ENCODE measurements around the gene PARD6G.
"Not testable (repeated sequence)": the region's sequence is repeated elsewhere in the genome, so short reads cannot be mapped to it uniquely, and the experiment has no call there.

PARD6G gene

DNA sequence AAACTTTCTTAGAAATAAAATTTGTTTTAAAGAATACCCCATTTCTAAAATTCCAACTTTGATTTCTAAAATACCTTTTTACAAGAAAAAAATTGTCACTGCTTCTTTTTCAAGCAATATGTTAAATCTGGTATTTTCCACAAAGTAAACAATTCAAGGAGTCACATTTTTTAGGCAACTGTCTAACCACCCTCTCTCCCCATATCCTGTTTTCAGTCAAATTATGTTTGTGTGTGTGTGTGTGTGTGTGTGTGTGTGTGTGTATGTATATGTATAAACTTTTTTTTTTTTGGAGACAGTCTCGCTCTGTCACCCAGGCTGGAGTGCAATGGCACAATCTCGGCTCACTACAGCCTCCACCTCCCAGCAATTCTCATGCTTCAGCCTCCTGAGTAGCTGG is 79.0 kb downstream of the PARD6G start:
- DNase-seq, result no peak

DNA sequence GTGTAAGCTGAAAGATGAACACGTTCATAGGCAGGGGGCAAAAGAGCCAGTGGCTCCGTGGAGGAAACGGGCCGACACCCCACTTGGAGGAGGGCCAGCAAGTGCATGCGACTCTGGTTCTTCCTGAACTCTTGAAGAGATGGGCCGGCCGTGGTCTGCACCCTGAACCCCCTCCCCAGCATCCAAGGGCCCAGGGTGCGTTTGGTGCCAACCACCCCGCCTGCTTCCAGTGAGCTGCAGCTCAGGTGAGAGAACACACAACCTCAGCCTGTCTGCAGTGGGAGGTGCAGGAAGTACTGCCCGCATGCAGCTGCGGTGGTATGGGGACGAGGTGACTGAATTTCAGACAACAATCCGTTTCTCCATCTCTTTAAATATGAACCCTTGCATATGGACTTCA is 79.4 kb downstream of the PARD6G start:
- no peak for DNase-seq

DNA sequence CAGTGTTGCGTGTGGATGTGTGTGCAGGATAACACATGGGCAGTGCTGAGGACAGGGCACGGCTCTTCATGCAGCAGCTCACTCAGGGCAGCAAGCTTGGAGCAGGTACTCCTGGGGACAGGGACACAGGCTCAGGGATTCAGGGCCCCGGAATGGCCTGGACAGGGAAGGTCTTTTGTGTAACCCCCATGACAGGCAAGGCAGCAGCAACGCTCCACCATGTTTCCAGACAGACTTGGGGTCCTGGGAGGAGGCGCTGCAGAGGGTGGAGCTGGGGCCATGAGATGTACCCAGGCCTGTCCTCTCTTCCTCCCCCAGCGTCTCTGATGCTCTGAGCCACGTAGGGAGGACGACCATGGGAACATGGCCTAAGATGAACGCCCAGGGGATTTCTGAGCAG is 80.0 kb downstream of the PARD6G start:
- DNase-seq, result no peak

DNA sequence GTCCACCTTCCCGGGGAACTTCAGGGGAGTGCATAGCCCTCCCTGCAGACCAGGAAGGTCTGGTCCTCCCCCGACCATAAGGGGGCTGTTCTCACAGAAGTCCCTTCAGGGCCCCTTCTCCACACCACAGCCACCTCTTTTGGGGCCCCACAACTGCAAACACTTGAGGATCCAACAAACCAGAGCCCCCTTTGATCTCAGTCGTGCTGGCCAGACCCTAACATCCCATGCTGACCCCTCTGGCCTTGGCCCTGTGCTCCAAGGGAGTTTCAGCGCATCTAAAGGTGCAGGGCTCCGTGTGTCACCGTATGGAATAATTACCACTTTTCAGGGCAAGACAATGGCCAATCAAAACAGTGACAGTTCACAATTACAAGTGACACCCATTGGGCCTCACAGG is 80.6 kb downstream of the PARD6G start:
- no peak for DNase-seq

DNA sequence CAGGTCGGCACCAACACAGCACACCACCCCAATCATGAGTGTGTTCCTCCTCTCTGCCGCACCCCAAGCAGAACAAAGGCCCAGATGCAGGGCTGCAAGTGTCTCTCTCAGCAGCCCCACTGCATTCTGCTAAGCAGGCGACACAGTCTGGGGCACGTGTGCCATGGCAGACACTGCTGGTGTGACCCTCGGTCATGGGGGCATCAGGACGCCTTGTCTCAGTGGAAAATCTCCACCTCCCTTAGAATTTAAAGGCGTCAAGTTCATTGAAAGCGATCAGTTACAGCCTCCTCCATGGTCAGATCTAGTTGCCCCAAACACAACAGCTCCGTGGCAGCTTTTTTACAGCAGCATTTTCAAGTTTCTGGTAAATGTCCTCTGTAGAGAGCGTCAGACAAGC is 81.1 kb downstream of the PARD6G start:
- DNase-seq, result no peak

DNA sequence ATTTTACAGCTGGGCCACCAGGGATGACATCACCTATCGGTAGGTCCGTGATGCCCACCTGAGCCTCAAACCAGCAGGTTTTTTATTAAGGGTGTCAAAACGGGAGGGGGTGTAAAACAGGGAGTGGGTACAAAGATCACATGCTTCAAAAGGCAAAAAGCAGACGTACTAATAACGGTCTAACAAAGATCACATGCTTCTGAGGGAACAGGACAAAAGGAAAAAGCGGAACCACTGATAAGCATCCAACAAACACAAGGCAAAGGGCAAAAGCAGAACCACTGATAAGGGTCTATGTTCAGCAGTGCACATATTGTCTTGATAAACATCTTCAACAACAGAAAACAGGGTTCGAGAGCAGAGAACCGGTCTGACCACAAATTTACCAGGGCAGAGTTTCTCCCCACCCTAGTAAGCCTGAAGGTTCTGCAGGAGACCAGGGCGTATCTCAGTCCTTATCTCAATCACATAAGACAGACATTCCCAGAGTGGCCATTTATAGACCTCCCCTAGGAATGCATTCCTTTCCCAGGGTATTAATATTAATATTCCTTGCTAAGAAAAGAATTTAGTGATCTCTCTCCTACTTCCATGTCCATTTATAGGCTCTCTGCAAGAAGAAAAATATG is 82.5 kb downstream of the PARD6G start:
- not testable (repeated sequence) for DNase-seq

- no peak for DNase-seq
Observed at GRCh38 chr18:80163183-80163582, 84.1 kb downstream of the PARD6G start.

- no peak for DNase-seq
Observed at GRCh38 chr18:80161781-80162417, 85.4 kb downstream of the PARD6G start.

GRCh38 chr18:80159713-80160636 is 87.3 kb downstream of the PARD6G start:
- DNase-seq, result peak; percentile 67

- peak; percentile 52 for DNase-seq
Observed at GRCh38 chr18:80158365-80158764, 88.9 kb downstream of the PARD6G start.

DNA sequence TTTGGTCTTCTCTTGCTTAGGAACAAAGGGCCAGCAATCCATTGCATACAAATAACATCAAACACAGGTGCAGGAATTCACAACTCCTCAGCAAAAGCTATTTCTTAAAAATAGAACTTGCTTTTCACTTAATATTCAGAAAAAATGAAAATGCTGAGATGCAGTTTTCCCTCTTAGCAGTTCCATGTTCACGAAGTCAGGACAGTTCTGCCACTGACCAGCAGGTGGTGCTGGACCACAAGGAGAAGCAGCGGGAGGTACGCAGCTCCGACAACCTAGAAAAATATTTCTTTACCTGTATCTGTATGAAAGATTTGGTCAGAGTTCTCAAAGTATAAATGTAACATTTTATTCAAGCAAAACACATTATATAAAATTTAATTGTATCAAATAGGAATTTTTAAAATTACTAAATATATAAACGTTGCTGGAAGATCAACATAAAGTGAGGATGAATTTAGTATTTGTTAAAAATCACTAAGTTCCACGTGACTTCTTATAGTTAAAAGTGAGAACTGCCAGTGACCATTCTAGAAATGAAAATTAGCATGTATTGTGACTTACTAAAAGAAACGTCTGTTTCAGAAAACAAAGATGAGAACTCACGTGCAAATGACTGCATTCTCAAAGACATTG is 89.5 kb downstream of the PARD6G start:
- peak; percentile 88 for DNase-seq

- no peak for DNase-seq
Observed at GRCh38 chr18:80154293-80154692, 93.0 kb downstream of the PARD6G start.

GRCh38 chr18:80149667-80150066 is 97.6 kb downstream of the PARD6G start:
- DNase-seq, result no peak

DNA sequence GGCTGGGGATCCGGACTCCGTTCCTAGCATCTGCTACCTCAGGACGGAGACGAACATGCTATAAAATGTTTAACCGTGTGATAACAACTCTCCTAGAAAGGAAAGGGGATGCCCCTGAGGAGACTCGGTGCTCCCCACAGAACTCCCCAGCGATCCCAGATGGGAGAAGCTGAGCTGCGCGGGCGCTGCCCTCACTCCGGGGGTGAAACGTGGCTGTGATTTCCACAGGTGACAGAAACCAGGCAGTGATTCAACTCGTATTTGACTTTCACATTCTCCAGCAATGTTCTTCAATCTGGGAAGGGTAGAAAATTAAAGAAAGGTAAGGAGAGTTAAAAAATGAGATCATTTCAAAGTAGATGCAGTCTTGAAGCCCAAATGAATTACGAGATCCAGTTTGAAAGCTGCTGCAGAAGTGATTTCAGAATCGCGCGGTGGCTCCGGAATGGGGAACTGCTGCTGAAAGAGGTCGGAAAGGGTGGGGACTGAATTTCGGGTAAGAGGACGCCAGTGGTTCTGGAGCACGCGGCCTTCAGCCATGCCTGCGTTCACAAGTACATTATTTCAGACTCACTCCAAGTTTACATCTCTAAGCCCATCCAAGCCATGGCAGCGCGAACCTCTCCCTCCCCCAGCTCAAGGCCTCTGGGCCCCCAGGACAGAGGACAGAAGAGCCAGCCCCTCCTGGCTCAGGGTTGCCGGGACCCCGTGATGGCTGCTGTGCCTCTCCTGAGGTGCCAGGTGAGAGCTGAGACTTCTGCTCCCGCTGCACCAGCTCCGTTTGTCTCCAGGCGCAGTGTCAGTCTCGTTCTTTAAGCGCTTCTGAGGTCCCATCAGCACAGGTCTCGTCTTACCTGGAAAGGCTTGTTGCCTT is 98.8 kb downstream of the PARD6G start:
- DNase-seq, result no peak

- peak; percentile 87 for DNase-seq
Observed at GRCh38 chr18:80147418-80148325, 99.6 kb downstream of the PARD6G start.

GRCh38 chr18:80147037-80147417 is 100.3 kb downstream of the PARD6G start:
- DNase-seq, result no peak

DNA sequence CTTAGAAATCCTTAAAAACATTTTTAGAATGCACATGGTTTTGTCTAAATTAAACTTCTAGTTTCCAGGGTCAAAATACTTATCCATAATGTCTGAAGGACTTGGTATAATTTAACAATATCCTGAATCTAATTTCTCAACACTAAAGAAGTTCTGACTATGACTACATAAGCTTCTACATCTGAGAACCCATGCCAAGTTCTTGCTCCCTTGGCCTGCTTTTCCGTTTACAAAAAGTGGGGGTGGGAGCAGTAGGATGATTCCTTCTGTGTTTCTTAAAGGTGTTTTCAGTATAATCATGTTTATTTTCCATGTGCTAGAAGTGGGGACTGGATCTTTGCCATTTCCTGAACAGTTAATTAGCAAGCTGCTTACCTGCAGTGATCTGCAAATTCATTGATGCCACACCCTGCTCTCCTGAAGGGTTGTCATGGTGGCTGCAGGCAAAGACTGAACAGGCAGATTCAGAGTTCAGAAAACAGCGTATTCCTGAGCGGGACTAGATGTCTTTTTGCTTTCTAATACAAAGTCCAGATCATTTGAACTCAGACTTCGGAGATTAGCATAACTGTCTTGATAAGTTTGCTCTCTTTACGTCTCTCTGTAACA is 102.0 kb downstream of the PARD6G start:
- DNase-seq, result no peak

DNA sequence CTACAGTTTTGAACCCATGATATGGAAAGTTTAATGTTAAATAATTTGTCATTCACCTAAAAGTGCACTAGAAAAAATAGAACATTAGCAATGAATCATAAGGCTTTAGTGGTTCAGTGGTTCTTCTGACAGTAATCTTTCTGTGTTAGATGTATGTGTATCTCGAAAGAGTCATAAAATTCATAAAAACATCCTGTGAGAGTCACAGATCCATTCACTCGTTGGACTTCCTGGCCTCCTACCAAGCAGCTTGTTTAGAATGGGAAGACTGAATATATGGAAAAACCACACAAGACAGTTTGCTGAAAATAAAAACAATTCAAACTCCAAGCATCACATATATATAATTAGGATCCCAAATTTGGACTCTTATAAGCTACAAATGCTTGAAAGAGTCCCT is 103.4 kb downstream of the PARD6G start:
- DNase-seq, result no peak

DNA sequence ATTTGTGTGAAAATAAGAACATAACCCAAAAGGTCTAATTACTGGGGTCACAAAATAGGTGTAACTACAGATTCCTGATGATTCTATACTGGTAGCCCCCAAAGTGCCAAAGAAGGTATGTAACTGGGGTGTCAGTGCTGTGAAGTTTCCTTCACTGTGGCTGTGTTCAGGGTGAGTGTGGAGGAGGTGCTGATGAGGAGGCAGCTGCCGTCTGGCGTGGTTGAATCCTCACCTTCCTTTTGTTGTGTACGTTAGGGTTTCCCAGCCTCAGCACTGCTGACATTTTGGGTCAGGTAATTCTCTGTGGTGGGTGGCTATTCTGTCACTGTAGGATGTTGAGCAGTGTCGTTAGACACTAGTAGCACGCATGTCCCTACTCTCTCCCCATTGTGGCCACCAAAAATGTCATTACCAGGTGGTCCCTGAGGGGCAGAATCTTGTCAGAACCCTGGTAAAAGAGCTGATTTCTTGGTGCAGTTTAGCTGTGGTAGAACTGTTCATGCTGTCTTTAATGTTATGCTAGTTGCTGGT is 106.8 kb downstream of the PARD6G start:
- no peak for DNase-seq

GRCh38 chr18:80137976-80138375 is 109.3 kb downstream of the PARD6G start:
- DNase-seq, result no peak

GRCh38 chr18:80137137-80137536 is 110.2 kb downstream of the PARD6G start:
- no peak for DNase-seq
